Measurements from ENCODE around the gene PERCC1.
A peak's percentile ranks its signal among the peaks of the same experiment; 100 is the strongest.

Gene PERCC1

GRCh38 chr16:1430759-1431496, at the start of gene PERCC1:
Gene PERCC1 (plus strand): TSS chr16:1431078. CDS start chr16:1432594, 1,516 bp downstream.
- no peak for DNase-seq

DNA sequence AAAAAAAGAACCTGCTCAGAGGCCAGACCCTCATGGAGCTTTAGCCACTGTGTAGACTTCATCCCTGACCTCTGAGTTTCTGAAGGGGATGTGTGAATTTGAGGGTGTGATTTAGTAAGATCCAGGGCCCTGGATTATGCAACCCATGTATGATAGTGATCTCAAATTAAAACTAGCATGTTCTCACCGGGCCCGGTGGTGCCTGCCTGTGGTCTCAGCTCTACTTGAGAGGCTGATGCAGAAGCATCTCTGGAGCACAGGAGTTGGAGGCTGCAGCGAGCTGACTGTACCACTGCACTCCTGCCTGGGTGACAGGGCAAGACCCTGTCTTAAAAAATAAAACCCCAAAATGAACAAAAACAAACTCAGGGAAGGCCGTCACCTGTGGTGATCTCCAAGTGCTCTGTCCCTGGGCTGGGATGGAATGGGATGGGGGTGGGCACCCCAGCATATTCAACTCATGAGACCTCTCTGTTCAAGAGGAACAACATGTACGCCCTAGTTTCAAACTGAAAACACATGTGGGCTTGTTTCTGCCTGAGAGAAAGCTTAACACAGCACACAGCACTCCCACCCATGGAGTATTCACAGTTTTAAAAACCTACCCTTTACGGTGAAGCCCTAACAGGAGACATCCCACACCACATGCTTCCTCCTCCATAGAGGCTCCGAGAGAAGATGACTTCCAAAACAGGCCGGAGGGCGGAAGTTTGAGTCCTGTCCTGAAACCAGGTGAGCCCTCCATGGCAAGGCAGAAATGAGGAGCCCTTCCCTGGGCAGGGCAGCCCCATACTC, 49.1 kb upstream of the PERCC1 start:
- no peak for DNase-seq

- no peak for DNase-seq
Measured at GRCh38 chr16:1383556-1383955, 47.3 kb upstream of the PERCC1 start.

- DNase-seq: no peak
Measured at GRCh38 chr16:1385232-1385631, 45.6 kb upstream of the PERCC1 start.

DNA sequence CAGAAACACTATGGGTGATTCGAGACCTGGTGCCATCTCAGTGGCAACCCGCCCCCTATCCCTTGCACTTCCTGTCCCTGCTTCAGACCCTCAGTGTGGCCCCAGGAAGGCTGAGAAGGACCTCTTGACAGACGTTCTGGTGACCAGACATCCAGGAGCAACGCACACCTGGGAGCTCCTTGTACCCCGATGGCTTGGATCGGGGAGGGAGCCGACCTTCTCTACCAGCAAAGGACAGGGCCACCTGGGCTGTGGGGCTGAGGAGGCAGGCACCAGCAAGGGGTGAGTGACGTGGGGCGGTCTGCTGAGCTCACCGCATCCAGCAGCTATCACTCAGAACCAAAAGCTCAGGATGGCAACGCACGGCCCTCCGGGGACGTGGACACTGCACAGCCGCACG, 43.5 kb upstream of the PERCC1 start:
- DNase-seq: no peak

DNA sequence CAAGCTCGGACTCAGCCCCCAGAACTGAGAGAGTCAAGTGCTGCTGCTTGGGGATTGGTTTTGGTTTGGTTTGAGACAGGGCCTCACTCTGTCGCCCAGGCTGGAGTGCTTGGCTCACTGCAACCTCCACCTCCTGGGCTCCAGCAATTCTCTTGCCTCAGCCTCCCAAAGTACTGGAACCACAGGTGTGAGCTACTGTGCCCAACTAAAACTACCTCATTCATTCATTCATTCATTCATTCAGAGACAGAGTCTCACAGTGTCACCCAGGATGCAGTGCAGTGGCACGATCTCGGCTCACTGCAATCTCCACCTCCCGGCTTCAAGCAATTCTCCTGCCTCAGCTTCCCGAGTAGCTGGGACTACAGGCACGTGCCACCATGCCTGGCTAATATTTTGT, 41.1 kb upstream of the PERCC1 start:
- DNase-seq: no peak

DNA sequence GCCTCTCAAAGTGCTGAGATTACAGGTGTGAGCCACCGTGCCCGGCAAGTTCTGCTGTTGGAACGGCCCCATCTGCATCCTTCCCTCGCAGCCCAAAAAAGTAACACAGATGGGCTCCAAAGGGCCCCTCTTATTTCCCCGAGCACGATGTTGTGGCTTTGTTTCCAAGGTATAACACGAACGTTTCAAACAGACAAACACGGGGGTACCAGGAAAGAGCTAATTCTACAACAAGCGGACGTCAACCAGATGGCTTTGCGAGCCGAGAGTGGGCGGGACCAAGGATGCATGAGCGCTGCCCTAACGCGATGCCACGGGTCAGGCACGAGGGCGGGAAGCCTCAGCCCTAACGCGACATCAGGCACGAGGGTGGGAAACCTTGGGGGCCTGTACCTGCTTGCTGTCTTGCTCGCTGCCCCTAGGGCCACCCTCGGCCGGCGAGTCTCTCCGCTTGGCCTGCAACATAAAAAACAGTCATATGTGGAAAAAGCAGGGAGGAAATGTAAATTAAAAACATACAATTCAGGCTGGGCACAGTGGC, 40.6 kb upstream of the PERCC1 start:
- no peak for DNase-seq

DNA sequence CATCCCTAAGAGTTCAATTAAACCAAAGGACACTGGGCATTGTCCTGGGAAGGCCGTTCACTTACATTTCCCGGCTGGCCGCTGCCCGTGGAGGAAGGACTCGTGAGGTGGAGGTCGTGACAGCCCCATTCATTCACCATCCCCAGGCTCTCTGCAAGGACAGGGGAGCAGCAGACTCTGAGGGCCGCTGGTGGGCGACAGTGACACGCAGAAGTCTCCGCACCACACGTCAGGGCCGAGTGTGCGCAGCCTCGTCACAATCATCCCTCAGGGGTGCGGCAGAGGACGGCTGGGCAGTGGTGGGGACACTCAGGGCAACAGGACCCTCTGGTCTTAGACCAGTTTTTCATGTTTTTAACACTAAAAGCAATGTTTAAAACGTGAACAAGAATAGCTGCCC, 38.1 kb upstream of the PERCC1 start:
- no peak for DNase-seq

DNA sequence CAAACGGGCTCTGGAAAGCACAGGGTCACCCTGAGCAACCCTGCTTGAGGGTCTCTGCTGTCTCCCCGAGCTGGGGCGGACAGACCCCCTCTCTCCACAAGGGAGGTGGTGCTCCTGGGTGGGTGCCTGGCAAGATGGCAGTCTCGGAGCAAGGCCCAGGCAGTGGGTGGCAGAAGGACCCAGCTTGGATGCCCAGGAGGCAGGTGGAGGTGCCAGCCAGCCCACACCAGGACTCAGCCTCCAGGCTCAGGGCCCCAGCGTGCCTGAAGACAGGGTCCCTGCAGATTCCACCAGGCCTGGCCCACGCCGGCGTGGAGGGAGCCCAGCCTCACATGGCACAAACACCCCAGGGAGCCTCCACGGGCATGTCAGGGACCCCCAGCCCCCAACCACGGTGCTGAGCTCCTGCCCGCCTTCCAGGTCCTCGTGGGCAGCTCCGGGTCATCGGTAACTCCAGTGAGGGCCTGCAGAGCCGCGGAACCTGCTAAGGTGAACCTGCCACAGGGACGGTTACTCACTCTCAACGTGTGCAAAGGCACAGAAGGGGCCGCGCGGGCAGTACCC, 37.2 kb upstream of the PERCC1 start:
- DNase-seq: no peak

DNA sequence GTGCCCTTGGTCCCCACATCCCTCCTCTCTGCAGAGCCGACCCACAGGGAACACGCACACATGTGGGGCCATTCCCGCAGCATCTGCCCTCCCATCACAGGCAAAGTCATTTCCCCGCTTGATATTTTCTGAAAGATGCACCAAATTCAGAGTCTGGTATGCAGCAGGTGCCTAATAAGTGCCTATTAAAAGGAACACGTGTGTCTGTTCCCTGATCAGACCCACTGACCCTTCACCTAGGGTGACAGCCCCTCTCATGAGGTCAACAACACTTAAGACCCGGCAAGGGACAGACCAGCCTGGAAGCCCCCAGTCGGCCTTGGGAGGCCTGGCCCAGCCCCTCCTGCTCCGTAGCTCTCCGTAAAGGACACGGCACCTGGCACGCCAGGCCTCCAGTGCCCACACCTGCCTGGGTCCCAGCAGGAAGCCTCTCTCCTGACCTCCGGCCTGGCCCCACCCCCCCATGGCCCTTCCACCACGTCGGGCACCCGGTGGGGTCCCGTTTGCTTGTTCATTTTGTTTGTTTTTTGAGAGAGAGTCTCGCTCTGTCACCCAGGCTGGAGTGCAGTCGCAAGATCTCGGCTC, 36.4 kb upstream of the PERCC1 start:
- no peak for DNase-seq

GRCh38 chr16:1395444-1396031, 35.3 kb upstream of the PERCC1 start:
- DNase-seq: no peak

- DNase-seq: no peak
Measured at GRCh38 chr16:1397779-1398178, 33.1 kb upstream of the PERCC1 start.

- DNase-seq: no peak
Measured at GRCh38 chr16:1398351-1398750, 32.5 kb upstream of the PERCC1 start.

DNA sequence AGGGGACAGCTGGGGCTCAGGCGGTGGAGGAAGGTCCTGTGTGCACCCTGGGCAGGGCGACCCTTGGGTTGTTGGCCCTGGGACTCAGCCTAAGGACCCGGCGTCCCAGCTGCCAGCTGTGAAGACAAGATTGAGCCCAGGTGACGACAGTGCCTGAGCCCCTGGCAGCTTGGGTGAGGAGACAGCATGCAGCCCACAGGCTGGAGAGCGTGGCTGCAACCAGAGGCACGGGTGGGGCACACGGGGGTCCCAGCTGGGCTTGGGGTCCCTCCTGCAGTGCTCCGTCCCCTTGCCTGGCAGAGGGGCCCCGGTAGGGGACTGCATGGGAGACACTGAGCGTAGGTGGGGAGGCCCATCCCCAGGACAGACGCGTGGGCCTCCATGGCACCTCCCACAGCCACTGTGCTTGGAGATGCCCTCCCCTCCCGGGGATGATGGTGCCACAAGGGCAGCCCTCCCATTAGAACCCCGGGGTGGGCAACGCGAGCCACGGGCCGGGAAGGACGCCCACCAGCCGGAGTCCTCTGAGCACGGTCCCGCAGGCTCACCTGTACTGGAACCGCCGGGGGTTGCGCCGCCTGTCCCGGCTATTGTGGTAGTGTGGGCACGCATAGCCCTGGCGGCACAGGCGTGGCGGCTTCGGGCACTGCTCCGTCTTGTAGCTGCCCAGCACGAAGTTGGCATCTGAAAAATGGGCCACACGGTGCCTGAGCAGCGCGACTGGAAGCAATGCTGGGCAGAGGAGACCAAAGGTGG, 31.9 kb upstream of the PERCC1 start:
- no peak for DNase-seq

GRCh38 chr16:1401061-1401757, 29.7 kb upstream of the PERCC1 start:
- DNase-seq: no peak

GRCh38 chr16:1401758-1402154, 29.1 kb upstream of the PERCC1 start:
- no peak for DNase-seq

DNA sequence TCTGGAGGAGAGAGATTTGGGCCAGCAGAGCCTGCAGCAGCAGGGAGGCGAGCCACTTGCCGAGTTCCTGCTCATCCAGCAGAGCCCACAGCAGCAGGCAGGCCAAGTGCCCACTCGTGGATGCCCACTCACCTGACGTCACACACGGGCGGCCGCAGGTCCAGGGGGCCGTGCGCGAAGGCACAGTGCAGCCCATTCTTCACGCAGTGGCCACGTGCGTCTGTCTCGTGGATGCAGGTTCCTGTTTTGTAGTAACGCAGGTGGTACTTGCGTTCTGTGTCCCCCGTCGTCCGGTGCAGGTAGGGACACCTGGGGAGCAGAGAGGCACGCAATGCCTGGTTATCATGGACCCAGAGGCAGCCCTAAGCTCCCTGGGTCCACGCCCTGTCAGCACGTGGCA, 27.8 kb upstream of the PERCC1 start:
- DNase-seq: no peak

- no peak for DNase-seq
Measured at GRCh38 chr16:1403733-1404132, 27.1 kb upstream of the PERCC1 start.

- no peak for DNase-seq
Measured at GRCh38 chr16:1407753-1408152, 23.1 kb upstream of the PERCC1 start.

DNA sequence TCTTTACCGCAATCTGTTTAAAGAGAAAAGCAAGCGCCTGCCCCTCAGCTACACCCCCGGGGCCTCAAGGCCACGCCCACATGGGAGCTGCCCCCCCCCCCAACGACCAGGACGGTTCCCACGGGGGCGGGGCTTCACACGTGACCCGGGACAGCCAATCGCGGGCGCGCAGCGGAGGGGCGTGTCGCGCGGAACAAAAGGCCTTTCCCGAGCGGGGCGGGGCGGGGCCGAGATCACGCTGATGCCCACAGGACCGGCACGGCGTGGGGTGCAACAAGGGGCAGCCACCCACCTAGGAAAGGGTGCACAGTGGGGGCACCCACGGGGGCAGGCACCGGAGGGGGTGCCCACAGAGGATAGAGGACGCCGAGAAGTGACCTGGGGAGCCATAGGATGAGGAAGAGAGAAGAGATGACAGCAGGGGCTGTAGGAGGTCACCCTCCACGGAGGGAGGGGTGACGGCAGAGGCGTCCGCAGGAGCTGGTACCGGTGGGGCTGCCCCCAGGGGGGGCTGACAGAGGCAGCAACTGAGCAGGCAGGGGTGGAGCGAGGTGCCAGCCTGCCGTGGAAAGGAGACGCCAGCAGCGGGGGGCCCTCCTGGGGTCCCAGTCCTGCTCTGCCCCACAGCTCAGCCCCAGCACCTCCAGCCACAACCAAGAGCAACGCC, 22.6 kb upstream of the PERCC1 start:
- peak; percentile 97 to 98 for DNase-seq

- no peak for DNase-seq
Measured at GRCh38 chr16:1412847-1413246, 18.0 kb upstream of the PERCC1 start.
